Endothelial cell of umbilical vein (primary cell): ENCODE data around the gene VPS36.

Experiments used
- CTCF ChIP-seq, 2 donors: IDR thresholded peaks; 1 replicate in 1 of 2; 2 replicates in 1 of 2; pipeline ENCODE4 v1.5.1; 2011; ENCODE audit warnings: low read length in 2 of 2, mild to moderate bottlenecking in 2 of 2, moderate library complexity in 2 of 2, control low read depth in 1 of 2, inconsistent platforms in 1 of 2, low read depth in 1 of 2; ENCODE audit not compliant: insufficient read depth in 1 of 2; ENCODE audit errors: extremely low read depth in 1 of 2
- JUN ChIP-seq: IDR thresholded peaks from 2 replicates; pipeline ENCODE4 v1.6.1; 2011; ENCODE audit warnings: borderline replicate concordance, low read depth; ENCODE audit not compliant: insufficient read length, insufficient read depth
- POLR2A ChIP-seq: IDR thresholded peaks from 2 replicates; pipeline ENCODE4 v1.6.1; 2012; ENCODE audit warnings: low read depth, mild to moderate bottlenecking, control low read depth, low read length
- POLR2AphosphoS5 ChIP-seq: IDR thresholded peaks from 2 replicates; pipeline ENCODE4 v1.6.1; 2012; ENCODE audit warnings: low read depth, mild to moderate bottlenecking, control low read depth, low read length, moderate library complexity; ENCODE audit not compliant: insufficient read depth

DNA sequence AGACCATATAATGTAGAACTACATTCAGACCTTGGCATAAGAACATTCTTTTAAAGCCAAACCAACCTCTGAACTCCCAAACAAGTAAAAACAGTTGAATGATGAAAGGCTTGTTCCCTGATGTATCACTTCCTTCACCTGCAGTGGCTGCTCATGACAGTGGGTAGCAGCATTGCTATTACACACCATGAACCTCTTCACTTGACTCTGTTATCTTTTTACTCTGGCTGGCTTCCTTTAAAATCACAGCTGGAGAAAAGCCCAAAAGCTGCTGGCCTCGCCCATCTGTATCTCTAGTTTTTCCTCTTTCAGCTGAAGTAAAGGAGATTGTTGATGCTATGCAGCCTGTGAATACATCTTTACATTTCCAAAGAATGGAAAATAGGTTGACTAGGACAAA lies 67.1 kb downstream of the VPS36 start:
- no peak for TF ChIP-seq JUN
- TF ChIP-seq CTCF (IDR thresholded peaks at IDR 0.05; ENCODE audit: extremely low read depth in 1 of 2, insufficient read depth in 1 of 2, low read depth in 1 of 2, low read length in 2 of 2) = no peak
- no peak for TF ChIP-seq POLR2AphosphoS5
- TF ChIP-seq POLR2A = no peak
